Breast epithelium (tissue), 3 donors: ENCODE results near the gene CPXM2.

Experiments
- POLR2A ChIP-seq: fragments of 450-650 bp; IDR thresholded peaks from one replicate; pipeline ENCODE4 v1.6.1; 2016; ENCODE audit warnings: antibody characterized with exemption, mild to moderate bottlenecking, moderate library complexity
- POLR2AphosphoS5 ChIP-seq, 3 donors: sonication (generic); formaldehyde crosslinking; IDR thresholded peaks; one replicate each; pipeline ENCODE4 v1.6.1; 2017; ENCODE audit warnings: antibody characterized with exemption in 3 of 3
- TF ChIP-seq, protein P1 (sequence below), 3 donors: fragments of 450-650 bp; IDR thresholded peaks; one replicate each; pipeline ENCODE4 v1.5.1; 2016 to 2017; ENCODE audit warnings: antibody characterized with exemption in 3 of 3, mild to moderate bottlenecking in 3 of 3, moderate library complexity in 3 of 3

DNA sequence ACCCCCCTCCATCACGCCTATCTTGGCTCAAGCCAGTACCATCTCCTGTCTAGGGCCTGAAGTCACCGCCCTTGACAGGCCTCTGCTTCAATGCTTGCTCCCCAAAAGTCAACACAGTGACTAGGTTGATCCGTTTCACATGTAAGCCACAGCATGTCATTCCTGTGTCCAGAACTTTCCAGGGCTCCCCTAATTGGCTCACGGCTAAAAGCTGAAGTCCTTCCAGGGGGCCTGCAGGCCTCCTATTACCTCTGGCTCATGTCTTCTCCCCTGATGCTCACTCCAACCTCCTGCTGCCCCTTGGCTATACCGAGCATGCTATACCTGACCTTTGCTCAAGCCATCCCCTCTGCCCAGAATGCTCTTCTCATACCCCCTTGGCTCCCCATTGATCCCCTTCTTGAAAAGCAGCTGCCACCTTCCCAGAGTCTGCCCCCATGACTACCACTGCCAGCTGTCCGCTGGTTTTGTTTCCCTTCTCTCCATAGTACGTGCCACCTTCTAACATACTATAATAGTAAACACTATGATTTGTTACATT is 39.1 kb downstream of the CPXM2 start:
- TF ChIP-seq, protein P1, sequence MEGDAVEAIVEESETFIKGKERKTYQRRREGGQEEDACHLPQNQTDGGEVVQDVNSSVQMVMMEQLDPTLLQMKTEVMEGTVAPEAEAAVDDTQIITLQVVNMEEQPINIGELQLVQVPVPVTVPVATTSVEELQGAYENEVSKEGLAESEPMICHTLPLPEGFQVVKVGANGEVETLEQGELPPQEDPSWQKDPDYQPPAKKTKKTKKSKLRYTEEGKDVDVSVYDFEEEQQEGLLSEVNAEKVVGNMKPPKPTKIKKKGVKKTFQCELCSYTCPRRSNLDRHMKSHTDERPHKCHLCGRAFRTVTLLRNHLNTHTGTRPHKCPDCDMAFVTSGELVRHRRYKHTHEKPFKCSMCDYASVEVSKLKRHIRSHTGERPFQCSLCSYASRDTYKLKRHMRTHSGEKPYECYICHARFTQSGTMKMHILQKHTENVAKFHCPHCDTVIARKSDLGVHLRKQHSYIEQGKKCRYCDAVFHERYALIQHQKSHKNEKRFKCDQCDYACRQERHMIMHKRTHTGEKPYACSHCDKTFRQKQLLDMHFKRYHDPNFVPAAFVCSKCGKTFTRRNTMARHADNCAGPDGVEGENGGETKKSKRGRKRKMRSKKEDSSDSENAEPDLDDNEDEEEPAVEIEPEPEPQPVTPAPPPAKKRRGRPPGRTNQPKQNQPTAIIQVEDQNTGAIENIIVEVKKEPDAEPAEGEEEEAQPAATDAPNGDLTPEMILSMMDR (IDR thresholded peaks at IDR 0.05), result no peak
- TF ChIP-seq POLR2A (no peak), POLR2AphosphoS5 (IDR thresholded peaks at IDR 0.05) (no peak)
